ENCODE data around the gene C11orf52.
"Not testable (repeated sequence)": the region's sequence is repeated elsewhere in the genome, so short reads cannot be mapped to it uniquely, and the experiment has no call there.

Gene C11orf52

GRCh38 chr11:111913031-111913861 lies 5.5 kb upstream of the C11orf52 start:
- no peak for DNase-seq

GRCh38 chr11:111913997-111914396 lies 4.7 kb upstream of the C11orf52 start:
- DNase-seq: no peak

- no peak for DNase-seq
Measured at GRCh38 chr11:111916768-111917167, 1.9 kb upstream of the C11orf52 start.

DNA sequence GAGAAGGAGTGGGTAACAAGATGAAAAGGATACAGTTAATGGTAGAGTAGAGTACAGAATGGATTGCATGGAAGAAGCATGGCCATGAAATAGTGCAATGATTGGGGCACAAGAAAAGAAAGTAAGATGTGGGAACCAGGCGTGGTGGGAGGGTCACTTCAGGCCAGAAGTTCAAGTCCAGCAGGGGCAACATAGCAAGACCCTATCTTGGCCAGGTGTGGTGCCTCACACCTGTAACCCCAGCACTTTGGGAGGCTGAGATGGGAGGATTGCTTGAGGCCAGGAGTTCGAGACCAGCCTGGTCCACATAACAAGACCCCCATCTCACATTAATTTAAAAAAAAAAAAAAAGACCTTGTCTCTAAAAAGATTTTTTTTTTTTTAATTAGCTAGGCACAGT lies 1.4 kb upstream of the C11orf52 start:
- no peak for DNase-seq

GRCh38 chr11:111917788-111918187 lies 925 bp upstream of the C11orf52 start:
- DNase-seq: no peak

GRCh38 chr11:111920908-111921307 lies 2.2 kb downstream of the C11orf52 start:
- DNase-seq: no peak

DNA sequence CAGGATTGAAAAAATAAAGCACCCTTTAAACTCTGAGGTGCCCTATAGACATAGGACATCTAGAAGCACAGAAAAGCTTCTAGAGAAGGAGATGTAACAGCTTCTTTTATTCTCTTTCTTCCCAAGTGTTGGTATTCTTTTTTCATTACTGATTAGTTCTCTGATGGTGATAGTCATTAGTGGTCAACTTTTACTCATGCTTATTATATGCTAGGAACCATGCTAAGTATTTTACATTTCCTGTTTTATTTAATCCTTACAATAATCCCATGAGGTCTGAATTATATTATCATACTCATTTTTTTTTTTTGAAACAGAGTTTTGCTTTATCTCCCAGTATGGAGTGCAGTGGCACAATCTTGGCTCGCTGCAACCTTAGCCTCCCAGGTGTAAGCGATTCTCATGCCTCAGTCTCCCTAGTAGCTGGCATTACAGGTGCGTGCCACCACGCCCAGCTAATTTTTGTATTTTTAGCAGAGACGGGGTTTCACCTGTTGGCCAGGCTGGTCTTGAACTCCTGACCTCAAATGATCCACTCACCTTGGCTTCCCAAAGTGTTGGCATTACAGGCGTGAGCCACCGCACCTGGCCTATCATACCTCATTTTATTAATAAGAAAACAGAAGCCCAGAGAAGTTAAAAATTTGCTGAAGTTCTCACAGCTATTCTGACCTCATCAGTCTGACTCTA lies 3.0 kb downstream of the C11orf52 start:
- DNase-seq: no peak

DNA sequence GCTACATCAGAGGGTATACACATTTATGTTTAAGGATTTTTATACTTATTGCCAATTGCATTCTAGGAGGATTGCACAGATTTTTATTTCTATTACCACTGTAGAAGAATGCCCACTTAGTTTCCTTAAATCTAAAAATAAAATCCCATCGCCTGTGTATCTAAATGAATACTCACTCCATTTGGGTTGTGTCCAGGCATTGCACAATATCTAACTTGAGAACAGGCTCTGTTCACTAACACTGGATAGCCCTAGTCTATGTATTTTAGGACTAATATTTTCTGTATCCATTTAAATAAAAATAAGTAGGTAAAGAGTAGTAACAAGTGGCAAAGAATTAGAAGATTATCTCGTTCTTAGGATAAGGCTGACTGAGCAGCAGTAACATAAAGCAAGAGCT lies 4.1 kb downstream of the C11orf52 start:
- DNase-seq: no peak

- DNase-seq: no peak
Measured at GRCh38 chr11:111923351-111923788, 4.7 kb downstream of the C11orf52 start.

GRCh38 chr11:111923951-111924350 lies 5.2 kb downstream of the C11orf52 start:
- no peak for DNase-seq

DNA sequence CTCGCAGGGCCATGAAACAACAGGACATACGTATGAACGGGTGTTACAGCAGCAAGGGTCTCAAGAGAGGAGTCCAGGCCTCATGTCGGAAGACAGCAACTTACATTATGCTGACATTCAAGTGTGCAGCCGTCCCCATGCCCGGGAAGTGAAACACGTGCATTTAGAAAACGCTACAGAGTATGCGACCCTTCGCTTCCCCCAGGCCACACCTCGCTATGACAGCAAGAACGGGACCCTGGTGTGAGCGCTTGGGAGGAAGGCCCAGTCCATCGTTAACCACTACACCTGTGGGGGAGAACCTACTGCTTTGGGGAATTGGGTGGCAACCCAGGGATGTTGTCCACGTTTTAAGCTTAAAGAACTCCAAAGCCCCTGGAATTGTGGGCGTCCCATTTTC lies 7.2 kb downstream of the C11orf52 start:
- DNase-seq: no peak

DNA sequence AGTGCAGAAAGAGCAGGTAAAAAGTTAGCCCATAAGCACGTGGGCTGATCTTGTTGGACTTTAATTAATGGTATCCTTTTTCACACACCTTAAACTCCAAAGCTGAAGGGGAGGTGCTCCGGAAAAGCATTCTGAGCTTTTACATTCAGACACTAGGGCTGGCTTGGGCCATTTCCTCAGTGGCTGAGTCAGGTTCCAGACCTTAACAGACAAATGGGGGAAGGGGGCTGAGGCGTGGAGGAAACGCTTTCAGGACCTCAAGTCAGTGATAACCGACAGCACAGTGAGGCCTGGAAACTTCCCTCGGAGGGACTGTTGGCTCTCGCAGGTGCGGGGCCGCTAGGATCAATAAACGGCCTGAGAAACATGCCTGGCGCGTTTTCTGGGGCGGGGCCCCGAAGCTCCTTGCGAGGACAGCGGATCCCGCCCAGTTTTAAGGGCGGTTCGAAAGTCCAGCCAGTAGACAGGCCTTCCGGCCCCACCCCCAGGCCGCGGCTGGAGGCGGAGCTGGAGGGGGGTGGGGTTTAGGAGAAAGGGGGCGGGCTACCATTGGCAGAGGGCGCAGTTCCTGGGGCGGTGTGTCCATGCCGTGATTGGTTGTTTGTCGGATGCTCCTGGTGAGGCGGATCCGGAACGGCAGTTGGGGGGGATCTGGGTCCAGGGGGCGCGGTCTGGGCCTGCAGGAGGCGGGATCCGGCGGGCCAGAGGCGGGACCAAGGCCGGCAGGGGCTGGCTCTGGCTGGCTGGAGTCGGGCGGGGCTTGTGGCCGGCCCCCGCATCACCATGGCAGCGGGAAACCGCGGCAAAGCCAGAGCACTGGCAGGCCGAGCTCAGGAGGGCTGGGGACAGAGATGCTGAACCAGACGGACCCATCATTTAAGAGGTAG lies 8.0 kb downstream of the C11orf52 start:
- peak; percentile 91 for DNase-seq

- DNase-seq: no peak
Measured at GRCh38 chr11:111930472-111930871, 11.8 kb downstream of the C11orf52 start.

GRCh38 chr11:111932611-111932950 lies 13.9 kb downstream of the C11orf52 start:
- no peak for DNase-seq

- not testable (repeated sequence) for DNase-seq
Measured at GRCh38 chr11:111933176-111933575, 14.5 kb downstream of the C11orf52 start.

- no peak for DNase-seq
Measured at GRCh38 chr11:111933872-111934271, 15.2 kb downstream of the C11orf52 start.

- no peak for DNase-seq
Measured at GRCh38 chr11:111934306-111934705, 15.6 kb downstream of the C11orf52 start.

DNA sequence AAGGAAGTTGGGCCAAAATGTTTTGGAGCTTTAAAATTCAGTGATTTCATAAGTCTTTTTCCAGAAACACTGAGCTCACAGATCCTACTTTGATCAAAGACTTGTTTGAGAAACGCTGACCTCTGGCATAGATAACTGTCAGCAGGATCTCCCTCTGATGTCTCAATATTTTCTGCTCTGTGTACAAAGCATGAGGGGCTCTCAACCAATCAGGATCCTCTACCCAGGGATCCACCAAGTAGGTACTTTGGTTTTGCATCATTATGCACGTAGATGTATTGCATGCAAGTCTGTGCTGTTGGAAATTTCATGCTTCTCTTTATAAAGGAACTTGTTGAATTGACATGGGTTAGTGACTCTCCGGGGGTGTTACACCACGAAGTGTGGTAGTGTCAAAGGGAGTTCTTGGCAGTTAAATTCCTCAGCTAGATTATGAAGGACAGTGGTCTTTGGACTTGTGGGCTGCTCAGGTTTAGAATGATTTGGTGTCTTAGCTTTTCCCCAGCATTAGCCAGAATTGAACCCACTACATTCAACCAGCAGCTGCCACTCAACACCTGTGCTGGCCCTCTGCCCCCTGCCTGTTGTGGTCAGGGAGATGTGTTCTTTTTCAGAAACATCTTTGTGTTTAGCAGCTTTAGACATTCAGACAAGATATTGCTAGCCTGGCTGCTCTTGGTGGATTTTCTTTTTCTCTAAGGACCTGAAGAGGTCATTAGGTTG lies 16.8 kb downstream of the C11orf52 start:
- DNase-seq: no peak

- DNase-seq: no peak
Measured at GRCh38 chr11:111936040-111936540, 17.4 kb downstream of the C11orf52 start.

DNA sequence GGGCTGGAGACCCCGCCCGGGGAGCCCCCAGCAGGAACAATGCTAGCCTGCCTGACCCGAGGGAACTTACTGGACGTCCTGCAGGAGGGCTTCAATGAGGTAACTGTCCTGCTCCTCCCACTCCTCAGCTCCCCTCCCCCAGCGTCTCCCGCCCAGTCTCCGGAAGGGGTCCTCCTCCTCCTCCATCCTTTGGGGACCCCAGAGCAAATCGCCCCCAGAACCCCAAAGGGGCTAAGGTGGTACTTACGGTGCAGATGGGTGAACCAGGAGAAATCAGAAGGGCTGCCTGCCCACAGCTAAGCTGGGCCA lies 18.7 kb downstream of the C11orf52 start:
- no peak for DNase-seq

DNA sequence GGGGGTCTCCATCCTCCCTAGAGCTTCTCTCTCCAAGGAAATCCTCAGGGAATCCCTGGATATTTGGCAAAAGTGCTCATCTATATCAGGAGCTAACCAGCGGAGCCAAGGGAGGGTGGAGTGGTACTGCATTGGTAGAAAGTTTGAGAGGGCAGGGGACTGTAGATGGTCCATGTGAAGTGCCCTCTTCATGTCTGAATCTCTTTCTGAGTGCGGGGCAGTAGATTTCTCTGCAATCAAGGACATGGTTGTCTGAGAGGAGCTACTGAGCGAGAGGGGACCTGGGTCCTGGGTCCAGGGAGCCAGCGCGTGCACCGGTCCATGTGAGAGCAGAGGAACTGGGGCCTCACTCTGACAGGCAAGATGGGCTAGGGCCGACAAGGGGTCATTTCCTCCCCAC lies 19.1 kb downstream of the C11orf52 start:
- no peak for DNase-seq

DNA sequence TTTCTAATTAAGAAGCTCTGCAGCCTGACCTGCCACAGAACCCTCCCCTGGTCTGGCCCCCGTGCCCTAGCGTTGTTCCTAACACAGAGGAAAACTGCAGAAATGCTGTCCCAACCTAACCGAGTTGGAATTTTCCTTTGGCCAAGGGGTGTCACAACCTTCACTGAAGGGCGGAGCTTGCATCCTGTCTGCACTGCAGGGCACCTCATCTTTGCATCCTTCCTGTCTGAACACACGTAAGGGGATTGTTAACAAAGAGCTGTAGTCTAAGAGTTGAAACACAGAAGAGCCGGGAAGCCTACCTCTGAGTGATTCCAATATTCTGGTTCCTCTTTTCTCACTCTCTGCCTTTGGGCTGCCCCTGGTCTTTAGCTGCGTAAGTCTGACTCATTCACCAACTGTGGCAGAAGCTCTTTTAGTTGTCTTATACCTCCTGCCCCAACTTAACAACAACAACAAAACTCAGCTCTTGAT lies 20.0 kb downstream of the C11orf52 start:
- no peak for DNase-seq

Data from activated T-cell treated with anti-CD3 and anti-CD28 coated beads for 4 hours (primary cell).